Measurements from ENCODE around the gene KRTAP10-11.
"Not testable (repeated sequence)": the region's sequence is repeated elsewhere in the genome, so short reads cannot be mapped to it uniquely, and the experiment has no call there.

KRTAP10-11 gene

GRCh38 chr21:44670642-44671432 lies 24.6 kb downstream of the KRTAP10-11 start:
- DNase-seq = no peak

- DNase-seq = no peak
Observed at GRCh38 chr21:44671911-44672310, 25.7 kb downstream of the KRTAP10-11 start.

- DNase-seq = no peak
Observed at GRCh38 chr21:44677881-44678280, 31.7 kb downstream of the KRTAP10-11 start.

GRCh38 chr21:44681152-44681551 lies 34.9 kb downstream of the KRTAP10-11 start:
- DNase-seq = no peak

GRCh38 chr21:44681861-44682579 lies 35.8 kb downstream of the KRTAP10-11 start, which contains the start of gene KRTAP12-1:
TSS of gene KRTAP12-1 (minus strand) at chr21:44682163. CDS start at chr21:44682123, 40 bp downstream.
- DNase-seq = no peak

GRCh38 chr21:44682580-44683151 lies 36.5 kb downstream of the KRTAP10-11 start:
- DNase-seq = no peak

- no peak for DNase-seq
Observed at GRCh38 chr21:44684077-44684476, 37.9 kb downstream of the KRTAP10-11 start.

- no peak for DNase-seq
Observed at GRCh38 chr21:44684483-44684882, 38.3 kb downstream of the KRTAP10-11 start.

GRCh38 chr21:44685050-44685449 lies 38.8 kb downstream of the KRTAP10-11 start:
- not testable (repeated sequence) for DNase-seq

GRCh38 chr21:44686000-44686781 lies 40.0 kb downstream of the KRTAP10-11 start:
- DNase-seq = no peak

GRCh38 chr21:44686843-44687561 lies 40.8 kb downstream of the KRTAP10-11 start:
- DNase-seq = no peak

- DNase-seq = no peak
Observed at GRCh38 chr21:44687671-44688070, 41.5 kb downstream of the KRTAP10-11 start.

GRCh38 chr21:44689740-44690139 lies 43.5 kb downstream of the KRTAP10-11 start:
- DNase-seq = not testable (repeated sequence)

GRCh38 chr21:44691686-44692085 lies 45.5 kb downstream of the KRTAP10-11 start:
- no peak for DNase-seq

- no peak for DNase-seq
Observed at GRCh38 chr21:44692798-44693512, 46.7 kb downstream of the KRTAP10-11 start.

- DNase-seq = no peak
Observed at GRCh38 chr21:44694776-44695175, 48.6 kb downstream of the KRTAP10-11 start.

- no peak for DNase-seq
Observed at GRCh38 chr21:44695184-44695583, 49.0 kb downstream of the KRTAP10-11 start.

- no peak for DNase-seq
Observed at GRCh38 chr21:44695641-44696040, 49.4 kb downstream of the KRTAP10-11 start.

- no peak for DNase-seq
Observed at GRCh38 chr21:44696572-44696971, 50.4 kb downstream of the KRTAP10-11 start.

Data from NCI-H510A (cell line).